ENCODE results near the gene SETD1B.
A peak's percentile ranks its signal among the peaks of the same experiment; 100 is the strongest.
"Not testable (repeated sequence)": the region's sequence is repeated elsewhere in the genome, so short reads cannot be mapped to it uniquely, and the experiment has no call there.

Gene SETD1B

GRCh38 chr12:121803861-121804416 lies at the start of gene SETD1B:
TSS of gene SETD1B (plus strand) at chr12:121804009. CDS start at chr12:121804738, 729 bp downstream.
- no peak for DNase-seq

- DNase-seq = no peak
These were observed 49.0 kb upstream of the SETD1B start for GRCh38 chr12:121754836-121755235.

- no peak for DNase-seq
These were observed 48.2 kb upstream of the SETD1B start for GRCh38 chr12:121755591-121755990.

- DNase-seq = not testable (repeated sequence)
These were observed 45.3 kb upstream of the SETD1B start for GRCh38 chr12:121758536-121758935.

- DNase-seq = no peak
These were observed 41.5 kb upstream of the SETD1B start for GRCh38 chr12:121762269-121762668.

- DNase-seq = no peak
These were observed 39.0 kb upstream of the SETD1B start for GRCh38 chr12:121764808-121765207.

GRCh38 chr12:121765573-121765972 lies 38.2 kb upstream of the SETD1B start:
- no peak for DNase-seq

- no peak for DNase-seq
These were observed 37.3 kb upstream of the SETD1B start for GRCh38 chr12:121766290-121767039.

GRCh38 chr12:121767525-121768016 lies 36.2 kb upstream of the SETD1B start:
- DNase-seq = peak; percentile 27

GRCh38 chr12:121769297-121769830 lies 34.4 kb upstream of the SETD1B start:
- no peak for DNase-seq

GRCh38 chr12:121769831-121770301 lies 33.9 kb upstream of the SETD1B start:
- DNase-seq = no peak

- no peak for DNase-seq
These were observed 33.4 kb upstream of the SETD1B start for GRCh38 chr12:121770388-121770787.

GRCh38 chr12:121770813-121771625 lies 32.8 kb upstream of the SETD1B start:
- DNase-seq = no peak

- DNase-seq = peak; percentile 40
These were observed 30.6 kb upstream of the SETD1B start for GRCh38 chr12:121773011-121773777.

- DNase-seq = no peak
These were observed 28.8 kb upstream of the SETD1B start for GRCh38 chr12:121774968-121775474.

- DNase-seq = no peak
These were observed 28.3 kb upstream of the SETD1B start for GRCh38 chr12:121775501-121775900.

GRCh38 chr12:121776190-121777098 lies 27.4 kb upstream of the SETD1B start:
- peak; percentile 19 for DNase-seq

- DNase-seq = no peak
These were observed 25.0 kb upstream of the SETD1B start for GRCh38 chr12:121778567-121779421.

- no peak for DNase-seq
These were observed 24.4 kb upstream of the SETD1B start for GRCh38 chr12:121779422-121779895.

- no peak for DNase-seq
These were observed 23.4 kb upstream of the SETD1B start for GRCh38 chr12:121780429-121780828.
